Loucy (cell line): ENCODE measurements around the gene EFTUD2.

Source experiments
- EZH2phosphoT487 ChIP-seq: fragments of 200-600 bp; IDR thresholded peaks from 2 replicates; pipeline ENCODE4 v1.6.1; 2018; ENCODE audit warnings: antibody characterized with exemption, mild to moderate bottlenecking, moderate library complexity, borderline replicate concordance
- TF ChIP-seq, protein P1 (sequence below): fragments of 200-600 bp; sonication (generic); conservative IDR thresholded peaks from 2 replicates; pipeline ENCODE4 v1.5.1; 2014; ENCODE audit warnings: mild to moderate bottlenecking, antibody characterized with exemption, low read length

DNA sequence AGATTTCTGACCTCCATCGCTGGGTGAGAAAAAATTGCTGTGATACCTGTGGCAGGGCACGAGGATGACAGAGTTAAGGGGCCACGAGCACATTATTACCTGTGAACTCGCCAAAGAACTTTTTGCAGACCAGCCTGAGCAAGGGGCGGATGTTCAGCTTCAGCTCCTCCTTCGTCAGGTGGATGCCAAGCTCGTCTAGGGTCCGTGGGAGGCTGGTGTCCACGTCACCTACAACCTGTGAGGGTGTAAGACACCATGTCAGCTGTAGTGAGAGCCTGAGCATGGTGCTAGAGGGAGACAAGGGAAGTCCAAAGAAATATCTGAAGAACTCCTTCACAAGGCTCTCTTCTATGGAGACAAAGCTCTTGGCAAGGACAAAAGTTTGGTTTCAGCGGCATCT is 34.4 kb downstream of the EFTUD2 start:
- TF ChIP-seq, protein P1, sequence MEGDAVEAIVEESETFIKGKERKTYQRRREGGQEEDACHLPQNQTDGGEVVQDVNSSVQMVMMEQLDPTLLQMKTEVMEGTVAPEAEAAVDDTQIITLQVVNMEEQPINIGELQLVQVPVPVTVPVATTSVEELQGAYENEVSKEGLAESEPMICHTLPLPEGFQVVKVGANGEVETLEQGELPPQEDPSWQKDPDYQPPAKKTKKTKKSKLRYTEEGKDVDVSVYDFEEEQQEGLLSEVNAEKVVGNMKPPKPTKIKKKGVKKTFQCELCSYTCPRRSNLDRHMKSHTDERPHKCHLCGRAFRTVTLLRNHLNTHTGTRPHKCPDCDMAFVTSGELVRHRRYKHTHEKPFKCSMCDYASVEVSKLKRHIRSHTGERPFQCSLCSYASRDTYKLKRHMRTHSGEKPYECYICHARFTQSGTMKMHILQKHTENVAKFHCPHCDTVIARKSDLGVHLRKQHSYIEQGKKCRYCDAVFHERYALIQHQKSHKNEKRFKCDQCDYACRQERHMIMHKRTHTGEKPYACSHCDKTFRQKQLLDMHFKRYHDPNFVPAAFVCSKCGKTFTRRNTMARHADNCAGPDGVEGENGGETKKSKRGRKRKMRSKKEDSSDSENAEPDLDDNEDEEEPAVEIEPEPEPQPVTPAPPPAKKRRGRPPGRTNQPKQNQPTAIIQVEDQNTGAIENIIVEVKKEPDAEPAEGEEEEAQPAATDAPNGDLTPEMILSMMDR, result no peak
- TF ChIP-seq EZH2phosphoT487, result no peak
